Right atrium auricular region (tissue), 2 donors: ENCODE data around the gene ARHGDIB. TPM values are rescaled to one million over a fixed set of nuclear protein-coding genes. Genes with fewer than 3 reads are reported as not detected.

Experiments
- DNase-seq: peaks from one replicate; pipeline ENCODE4 v3.0.0-alpha.2; 2019; ENCODE audit warnings: low spot score
- H3K27ac ChIP-seq, 2 donors: fragments of 200-600 bp; sonication (generic); 1 replicate in 1 of 2; 2 replicates in 1 of 2; pipeline ENCODE4 v1.5.1; 2016 to 2019
- H3K27me3 ChIP-seq, 2 donors: fragments of 200-600 bp; sonication (generic); one replicate each; pipeline versions ENCODE4 v1.5.1 to v1.6.0; 2017 to 2019
- H3K36me3 ChIP-seq: fragments of 200-600 bp; sonication (generic); one replicate; pipeline ENCODE4 v1.5.1; 2016
- H3K4me1 ChIP-seq, 2 donors: fragments of 200-600 bp; sonication (generic); one replicate each; pipeline versions ENCODE4 v1.5.1 to v1.6.0; 2017 to 2019
- H3K4me3 ChIP-seq, 2 donors: fragments of 200-600 bp; sonication (generic); 1 replicate in 1 of 2; 2 replicates in 1 of 2; pipeline ENCODE4 v1.5.1; 2017 to 2019; ENCODE audit warnings: mild to moderate bottlenecking in 1 of 2, moderate library complexity in 1 of 2
- H3K9me3 ChIP-seq, 2 donors: fragments of 200-600 bp; sonication (generic); one replicate each; pipeline ENCODE4 v1.5.1; 2019
- CTCF ChIP-seq, 2 donors: fragments of 200-600 bp; sonication (generic); IDR thresholded peaks; one replicate each; pipeline ENCODE4 v1.5.1; 2019; ENCODE audit warnings: antibody characterized with exemption in 2 of 2
- total RNA-seq, 2 donors: library from RNA; depleted of rRNA; stranded (reverse); fragments of >200 nt; gene quantifications; one replicate each; pipeline ENCODE4 v1.1.0, GENCODE V29; 2016

Gene ARHGDIB
- total RNA-seq, 2 donors from 2014 or later, result 69.5 to 124 TPM

GRCh38 chr12:14904854-14905253 is 56.5 kb downstream of the ARHGDIB start:
- no peaks in the 10 kb centered on the region for H3K36me3 ChIP-seq
- DNase-seq, result no peak
- H3K9me3 ChIP-seq, result no peaks in the 10 kb centered on the region
- peaks cover 0 to 36% of the 10 kb centered on the region in 2 donors for H3K4me1 ChIP-seq
- peak overlapping the region; percentile 56 to 70 for H3K27ac ChIP-seq
- H3K27me3 ChIP-seq, result no peaks in the 10 kb centered on the region
- TF ChIP-seq CTCF (IDR thresholded peaks at IDR 0.05), result no peak
- no peak overlapping the region for H3K4me3 ChIP-seq

- H3K9me3 ChIP-seq, result no peaks in the 10 kb centered on the region
- H3K4me3 ChIP-seq, result no peak overlapping the region
- peak overlapping the region; percentile 54 to 56 for H3K27ac ChIP-seq
- no peaks in the 10 kb centered on the region for H3K36me3 ChIP-seq
- no peak for TF ChIP-seq CTCF (IDR thresholded peaks at IDR 0.05)
- DNase-seq, result no peak
- H3K27me3 ChIP-seq, result no peaks in the 10 kb centered on the region
- peaks cover 0 to 36% of the 10 kb centered on the region in 2 donors for H3K4me1 ChIP-seq
Measured at GRCh38 chr12:14903386-14904098, 57.9 kb downstream of the ARHGDIB start.

GRCh38 chr12:14902465-14902864 is 58.9 kb downstream of the ARHGDIB start:
- no peaks in the 10 kb centered on the region for H3K36me3 ChIP-seq
- no peaks in the 10 kb centered on the region for H3K27me3 ChIP-seq
- no peak for TF ChIP-seq CTCF (IDR thresholded peaks at IDR 0.05)
- peak overlapping the region; percentile 28 to 54 for H3K27ac ChIP-seq
- peaks cover 0 to 36% of the 10 kb centered on the region in 2 donors for H3K4me1 ChIP-seq
- H3K4me3 ChIP-seq, result no peak overlapping the region
- no peak for DNase-seq
- no peaks in the 10 kb centered on the region for H3K9me3 ChIP-seq

GRCh38 chr12:14901228-14901562 is 60.2 kb downstream of the ARHGDIB start:
- H3K36me3 ChIP-seq, result no peaks in the 10 kb centered on the region
- H3K27me3 ChIP-seq, result no peaks in the 10 kb centered on the region
- H3K4me3 ChIP-seq, result no peak overlapping the region
- no peaks in the 10 kb centered on the region for H3K9me3 ChIP-seq
- DNase-seq, result no peak
- peaks cover 0 to 44% of the 10 kb centered on the region in 2 donors for H3K4me1 ChIP-seq
- no peak for TF ChIP-seq CTCF (IDR thresholded peaks at IDR 0.05)
- peak overlapping the region; percentile 28 to 54 for H3K27ac ChIP-seq

- Histone ChIP-seq H3K9me3 (no peaks in the 10 kb centered on the region), H3K36me3 (no peaks in the 10 kb centered on the region), H3K4me3 (no peak overlapping the region), H3K4me1 (peaks cover 0 to 39% of the 10 kb centered on the region in 2 donors), H3K27ac (peak overlapping the region; percentile 28 to 54), H3K27me3 (no peaks in the 10 kb centered on the region)
- no peak for DNase-seq
- TF ChIP-seq CTCF (IDR thresholded peaks at IDR 0.05), result no peak
Measured at GRCh38 chr12:14900521-14901227, 60.7 kb downstream of the ARHGDIB start.
